HEK293T (cell line): Measurements from ENCODE around the gene HMCN2.

Experiments used
- BHLHE40 ChIP-seq: fragments of 450-650 bp; IDR thresholded peaks from 2 replicates; pipeline ENCODE4 v1.6.1; 2016; ENCODE audit warnings: mild to moderate bottlenecking, moderate library complexity, borderline replicate concordance
- FOXA1 ChIP-seq: fragments of 450-650 bp; IDR thresholded peaks from 2 replicates; pipeline ENCODE4 v1.6.1; 2016; ENCODE audit warnings: mild to moderate bottlenecking
- L3MBTL2 ChIP-seq: fragments of 450-650 bp; conservative IDR thresholded peaks from 2 replicates; pipeline ENCODE4 v1.6.1; 2016; ENCODE audit warnings: mild to moderate bottlenecking
- NFRKB ChIP-seq: fragments of 450-650 bp; IDR thresholded peaks from 2 replicates; pipeline ENCODE4 v1.6.1; 2016; ENCODE audit warnings: mild to moderate bottlenecking, moderate library complexity
- SP1 ChIP-seq: fragments of 450-650 bp; IDR thresholded peaks from 2 replicates; pipeline ENCODE4 v1.6.1; 2017

GRCh38 chr9:130225586-130225985 is 40.0 kb upstream of the HMCN2 start:
- TF ChIP-seq SP1: no peak
- no peak for TF ChIP-seq FOXA1
- no peak for TF ChIP-seq NFRKB
- no peak for TF ChIP-seq BHLHE40
- TF ChIP-seq L3MBTL2: no peak
